ENCODE measurements around the gene PSTPIP2.
"Not testable (repeated sequence)": the region's sequence is repeated elsewhere in the genome, so short reads cannot be mapped to it uniquely, and the experiment has no call there.

The PSTPIP2 gene

DNA sequence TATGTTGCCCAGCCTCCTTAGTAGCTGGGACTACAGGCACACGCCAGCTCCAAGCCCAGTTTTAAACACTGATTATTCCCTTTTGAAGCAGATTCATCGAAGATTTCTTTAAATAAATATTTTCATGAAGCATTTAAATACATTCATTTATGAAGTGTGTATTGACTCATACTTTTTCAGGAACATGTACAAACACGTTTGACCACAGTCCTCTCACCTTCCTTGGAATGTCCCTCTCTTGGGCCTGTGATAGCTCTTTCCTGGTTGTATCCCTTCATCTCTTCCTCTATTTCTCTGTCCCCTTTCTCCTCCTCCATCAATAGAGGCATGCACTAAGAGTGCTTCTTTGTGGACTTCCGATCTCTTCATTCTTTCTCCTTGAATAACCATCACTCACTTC is 2.5 kb downstream of the PSTPIP2 start:
- DNase-seq, result no peak

DNA sequence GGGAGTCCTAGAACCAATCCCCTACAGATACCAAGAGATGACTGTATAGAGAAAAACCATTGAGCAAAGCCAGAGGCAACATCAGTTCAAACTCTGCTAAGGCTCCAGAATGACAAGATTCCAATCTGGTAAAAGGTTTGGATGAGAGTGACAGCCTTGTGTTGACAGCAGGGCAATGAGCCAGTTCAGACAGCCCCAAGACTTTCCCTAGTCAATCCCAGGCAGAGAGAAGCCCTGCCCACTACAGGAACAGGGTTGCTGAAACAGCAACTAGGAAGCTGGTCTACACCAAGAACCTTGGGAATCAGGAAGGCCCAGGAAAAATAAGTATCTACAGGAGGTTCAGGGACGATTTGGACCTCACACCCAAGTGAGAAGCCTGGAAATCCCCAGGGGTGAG is 3.3 kb downstream of the PSTPIP2 start:
- no peak for DNase-seq

DNA sequence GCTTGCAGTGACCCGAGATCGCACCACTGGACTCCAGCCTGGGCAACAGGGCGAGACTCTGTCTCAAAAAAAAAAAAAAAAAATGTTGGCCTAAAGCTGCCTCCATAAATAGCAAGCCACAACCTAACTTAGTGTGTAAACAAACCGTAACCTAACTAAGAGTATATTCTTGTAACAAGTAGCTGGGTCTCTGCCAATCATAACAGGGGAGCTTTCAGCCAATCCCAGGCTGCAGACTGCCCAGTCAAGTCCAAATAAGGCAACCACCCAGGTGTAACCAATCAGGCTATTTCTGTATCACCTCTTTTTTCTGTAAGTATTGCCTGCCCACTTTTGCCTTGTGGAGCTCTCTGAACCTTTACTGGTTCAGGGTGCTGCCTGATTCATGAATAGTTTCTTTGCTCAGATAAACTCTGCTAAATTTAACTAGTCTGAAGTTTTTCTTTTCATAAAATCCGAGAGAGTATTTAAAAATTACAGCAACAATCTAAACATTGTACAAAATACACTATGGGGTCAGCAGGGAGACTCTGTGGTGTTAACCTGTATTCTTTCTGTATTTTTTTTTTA is 4.5 kb downstream of the PSTPIP2 start:
- peak in 1 of 2 experiments; percentile 37 for DNase-seq

DNA sequence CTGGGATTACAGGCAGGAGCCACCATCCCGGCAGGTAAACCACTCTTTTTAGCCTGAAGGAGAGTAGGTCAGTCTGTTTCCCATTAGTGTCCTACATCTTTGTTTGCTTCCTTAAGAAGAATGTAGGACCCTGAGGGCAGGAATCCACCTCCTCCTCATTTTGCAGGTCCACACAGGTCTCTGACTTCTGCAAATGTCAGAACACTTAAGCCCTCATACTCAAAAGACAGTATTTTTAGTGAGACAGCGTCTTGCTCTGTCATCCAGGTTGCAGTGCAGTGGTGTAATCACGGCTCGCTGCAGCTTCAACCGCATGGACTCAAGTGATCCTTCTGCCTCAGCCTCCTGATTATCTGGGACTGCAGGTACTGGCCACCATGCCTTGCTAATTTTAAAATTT is 9.3 kb downstream of the PSTPIP2 start:
- no peak for DNase-seq

DNA sequence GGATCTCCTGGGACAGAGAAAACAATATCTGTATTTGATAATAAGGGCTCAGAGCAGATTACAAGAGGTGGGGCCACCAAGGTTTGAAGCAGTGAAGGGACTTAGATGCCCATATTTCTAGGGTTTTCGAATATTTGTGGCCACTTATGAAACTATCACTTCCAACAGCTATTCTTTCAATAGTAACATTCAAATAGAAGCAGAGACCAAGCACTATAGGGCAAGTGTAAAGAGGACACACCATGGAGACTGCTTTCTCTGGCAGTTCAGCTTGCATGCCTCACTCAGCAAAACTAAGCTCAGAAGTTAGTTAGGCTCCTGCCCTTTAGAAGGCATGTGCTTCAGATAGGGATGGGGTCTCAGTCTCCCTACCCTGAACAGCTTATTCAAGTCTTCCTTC is 10.3 kb downstream of the PSTPIP2 start:
- DNase-seq, result no peak

DNA sequence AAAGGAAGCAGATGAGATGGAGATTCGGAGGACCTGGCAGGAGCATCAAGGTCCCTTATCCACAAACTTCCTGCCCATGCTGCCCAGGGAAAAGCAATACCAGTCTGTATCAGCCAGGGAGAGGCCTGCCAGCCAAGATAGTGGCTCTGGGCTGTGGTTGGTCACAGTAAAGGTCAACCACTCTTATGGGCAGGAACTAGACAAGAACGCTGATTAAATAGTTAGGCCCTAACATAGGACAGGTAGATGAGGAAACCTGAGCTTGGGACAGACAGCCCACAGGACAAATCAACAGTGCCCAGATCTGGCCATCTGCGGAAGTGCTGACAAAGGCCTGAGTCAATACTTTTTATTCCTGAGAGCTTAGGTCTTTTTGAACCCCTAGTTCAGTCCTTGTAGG is 10.7 kb downstream of the PSTPIP2 start:
- DNase-seq, result no peak

DNA sequence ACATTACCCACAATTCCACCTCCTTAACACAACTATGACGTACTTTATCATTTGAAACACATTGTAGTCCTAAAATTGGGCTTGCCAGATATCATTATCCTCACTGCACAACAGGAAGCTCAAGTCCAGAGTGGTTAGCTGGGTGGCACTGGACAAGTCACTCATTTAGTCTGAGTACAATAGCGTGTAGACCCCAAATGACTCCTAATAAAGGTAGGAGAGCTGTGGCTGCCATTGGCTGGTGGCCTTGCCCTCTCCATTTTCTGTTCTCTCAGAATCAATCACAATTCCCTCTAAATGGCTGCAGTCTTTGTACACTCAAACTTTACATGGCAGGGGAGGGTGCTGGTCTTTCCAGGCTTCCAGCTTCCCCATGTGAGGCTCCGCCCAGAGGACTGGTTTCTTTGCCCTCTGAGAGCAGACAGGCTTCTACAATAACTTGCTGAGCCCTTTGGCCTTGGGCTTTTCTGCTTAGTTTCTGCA is 11.7 kb downstream of the PSTPIP2 start:
- DNase-seq, result no peak

DNA sequence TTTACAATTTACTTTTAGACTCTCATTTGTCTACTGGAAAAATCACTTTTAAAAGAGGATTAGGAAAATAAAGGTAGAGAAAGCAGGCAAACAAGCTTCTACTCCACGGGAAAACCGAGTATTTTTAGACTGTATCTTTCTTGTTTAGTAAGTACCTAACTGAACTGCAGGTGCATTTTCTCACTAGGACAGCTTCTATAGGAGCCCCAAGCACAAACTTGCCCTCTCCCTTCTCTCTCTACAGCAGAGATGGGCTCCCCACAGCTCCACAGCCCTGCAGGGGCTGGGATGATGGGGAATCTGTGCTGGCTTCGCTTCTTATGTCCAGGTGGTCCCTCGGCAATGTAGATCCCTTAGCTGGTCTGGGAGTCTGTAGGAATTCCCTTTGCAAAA is 16.2 kb downstream of the PSTPIP2 start:
- no peak for DNase-seq

DNA sequence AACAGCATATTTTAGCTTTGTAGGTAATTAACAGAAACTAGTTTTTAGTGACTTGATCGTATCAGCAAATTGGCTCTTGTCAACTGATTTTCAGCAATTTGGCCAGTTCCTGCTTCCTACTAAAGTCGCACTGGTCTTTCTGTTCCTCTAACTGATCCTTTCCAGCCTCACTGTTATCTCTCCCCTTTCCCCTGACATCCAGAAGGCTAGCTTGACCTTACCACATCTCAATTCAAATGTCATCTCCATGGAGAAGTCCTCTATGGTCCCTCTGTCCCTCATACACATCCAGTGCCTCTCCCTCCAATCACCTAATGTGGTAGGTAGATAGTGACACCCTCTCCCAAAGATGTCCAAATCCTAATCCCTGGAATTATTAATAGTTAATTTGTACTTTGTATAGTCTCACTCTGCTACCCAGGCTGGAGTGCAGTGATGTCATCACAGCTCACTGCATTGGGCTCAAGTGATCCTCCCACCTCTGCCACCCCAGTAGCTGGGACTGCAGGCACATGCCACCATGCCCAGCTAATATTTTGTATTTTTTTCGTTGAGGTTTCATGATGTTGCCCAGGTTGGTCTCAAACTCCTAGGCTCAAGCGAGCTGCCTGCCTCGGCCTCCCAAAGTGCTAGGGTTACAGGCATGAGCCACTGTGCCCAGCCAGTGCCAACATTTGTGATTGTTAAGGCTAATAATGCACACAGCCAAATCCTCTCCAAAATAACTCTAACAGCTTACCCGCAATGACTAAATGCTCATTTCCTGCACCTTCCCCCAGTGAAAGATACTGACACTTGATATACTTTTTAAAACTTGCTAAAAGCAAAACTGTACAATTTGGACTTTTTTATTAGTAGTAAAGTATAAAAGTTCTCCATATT is 16.9 kb downstream of the PSTPIP2 start:
- DNase-seq, result no peak

DNA sequence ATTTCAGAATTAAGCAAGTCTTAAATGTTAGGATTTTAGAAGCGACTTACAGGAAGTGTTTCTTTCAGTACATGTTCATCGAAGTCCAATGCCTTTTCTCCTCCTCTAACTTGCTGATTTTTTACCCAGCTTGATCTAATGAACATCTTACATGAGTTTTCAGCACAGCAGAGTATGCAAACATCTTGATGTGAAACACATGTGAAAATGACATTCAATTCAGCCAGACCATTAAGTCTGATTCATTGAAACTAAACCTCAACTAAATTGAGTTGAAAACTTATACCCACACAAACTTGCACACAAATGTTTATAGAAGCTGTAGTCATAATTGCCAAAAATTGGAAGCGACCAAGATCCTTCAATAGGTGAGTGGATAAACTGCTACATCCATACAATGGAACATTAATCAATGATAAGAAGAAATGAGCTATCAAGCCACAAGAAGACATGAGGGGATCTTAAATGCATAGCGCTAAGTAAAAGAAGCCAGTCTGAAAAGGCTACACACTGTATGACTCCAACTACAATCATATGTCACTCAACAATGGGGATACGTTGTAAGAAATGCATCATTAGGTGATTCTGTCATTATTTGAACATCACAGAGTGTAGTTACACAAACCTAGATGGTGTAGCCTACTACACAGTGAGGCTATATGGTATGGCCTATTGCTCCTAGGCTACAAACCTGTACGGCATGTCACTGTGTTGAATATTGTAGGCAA is 18.5 kb downstream of the PSTPIP2 start:
- DNase-seq, result no peak

DNA sequence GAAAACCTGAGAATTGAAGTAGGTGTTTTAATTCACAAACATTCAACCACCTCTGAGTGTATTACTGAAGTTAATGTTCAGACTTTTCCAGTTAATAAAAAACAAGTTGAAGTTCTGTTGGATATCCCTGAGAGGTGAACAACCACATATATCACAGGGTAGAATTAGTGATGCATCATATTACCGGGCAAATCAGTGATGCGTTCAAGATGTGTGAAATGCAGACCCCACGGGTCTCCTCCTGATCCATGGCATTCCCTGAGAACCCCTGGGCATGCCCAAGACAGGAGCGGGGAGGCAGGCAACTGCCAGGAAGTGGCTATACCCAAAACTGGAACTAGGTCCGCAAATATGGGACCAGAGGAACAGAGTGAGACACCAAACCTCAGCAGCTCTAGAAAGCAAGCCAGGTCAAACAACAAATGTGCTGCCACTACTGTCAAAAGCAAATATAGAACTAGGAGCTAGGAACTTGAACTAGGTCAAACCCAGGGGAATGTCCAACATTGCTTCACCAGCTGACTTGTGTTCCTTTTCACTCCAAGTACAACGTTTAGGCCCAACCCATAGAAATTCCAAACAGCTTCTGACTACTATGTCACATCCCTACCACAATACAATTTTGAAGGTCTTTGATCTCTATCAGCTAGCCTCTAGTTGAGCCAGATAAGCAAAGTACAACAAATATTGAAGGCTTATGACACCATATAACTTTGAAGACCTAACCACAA is 20.2 kb downstream of the PSTPIP2 start:
- DNase-seq, result no peak

DNA sequence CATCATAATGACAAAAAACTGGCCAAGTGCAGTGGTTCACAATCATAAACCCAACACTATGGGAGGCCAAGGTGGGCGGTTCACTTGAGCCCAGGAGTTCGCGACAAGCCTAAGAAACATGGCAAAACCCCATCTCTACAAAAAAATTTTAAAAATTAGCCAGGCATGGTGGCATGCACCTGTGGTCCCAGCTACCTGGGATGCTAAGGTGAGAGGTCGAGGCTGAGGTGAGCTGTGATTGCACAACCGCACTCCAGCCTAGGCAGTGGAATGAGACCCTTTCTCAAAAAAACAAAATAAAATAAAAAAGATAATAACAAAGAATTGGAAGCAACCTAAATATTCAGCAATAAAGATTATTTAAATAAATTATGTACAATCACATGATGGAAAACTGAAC is 21.8 kb downstream of the PSTPIP2 start:
- no peak for DNase-seq

DNA sequence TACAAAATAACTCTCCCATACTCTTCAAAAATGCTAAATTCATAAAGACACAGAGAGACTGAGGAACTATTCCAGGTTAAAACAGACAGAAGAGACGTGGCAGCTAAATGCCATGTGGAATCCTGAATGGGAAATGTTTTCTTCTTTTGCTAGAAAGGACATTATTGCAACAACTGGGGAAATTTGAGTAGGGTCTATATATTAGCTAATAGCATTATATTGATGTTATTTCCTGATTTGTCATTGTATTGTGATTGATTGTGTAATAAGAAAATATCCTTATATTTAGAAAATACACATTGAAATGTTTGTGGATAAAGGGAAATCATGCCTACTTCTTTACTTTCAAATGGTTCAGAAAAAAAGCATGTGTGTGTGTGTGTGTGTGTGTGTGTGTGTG is 23.4 kb downstream of the PSTPIP2 start:
- no peak for DNase-seq

DNA sequence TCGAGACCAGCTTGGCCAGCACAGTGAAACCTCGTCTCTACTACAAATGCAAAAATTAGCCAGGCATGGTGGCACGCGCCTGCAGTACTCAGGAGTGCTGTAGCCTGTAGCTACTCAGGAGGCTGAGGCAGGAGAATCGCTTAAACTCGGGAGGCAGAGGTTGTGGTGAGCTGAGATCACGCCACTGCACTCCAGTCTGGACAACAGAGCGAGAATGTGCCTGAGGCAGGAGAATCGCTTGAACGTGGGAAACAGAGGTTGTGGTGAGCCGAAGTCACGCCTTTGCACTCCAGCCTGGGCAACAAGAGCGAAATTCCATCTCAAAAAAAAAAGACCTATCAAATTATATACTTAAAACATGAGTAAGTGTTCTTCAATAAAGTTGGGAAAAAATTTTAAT is 24.7 kb downstream of the PSTPIP2 start:
- not testable (repeated sequence) for DNase-seq

DNA sequence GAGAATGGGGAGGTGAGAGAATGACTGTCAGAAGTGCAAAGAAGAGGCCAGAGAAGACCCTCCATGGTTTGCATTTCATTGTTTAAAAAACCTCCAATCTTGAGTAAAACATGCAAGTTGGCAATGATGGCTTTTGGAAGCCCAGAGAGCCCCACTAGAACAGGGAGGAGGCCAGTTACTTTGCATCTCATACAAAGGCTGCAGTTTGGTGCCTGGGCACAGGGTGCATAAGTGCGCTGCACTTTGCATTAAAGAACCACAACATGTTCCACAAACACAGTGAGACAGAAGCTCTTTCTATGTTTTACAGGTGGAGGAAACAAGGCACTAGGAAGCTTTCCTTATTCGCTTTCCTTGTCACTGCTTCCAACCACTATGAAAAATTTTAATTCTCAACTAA is 25.4 kb downstream of the PSTPIP2 start:
- DNase-seq, result no peak

DNA sequence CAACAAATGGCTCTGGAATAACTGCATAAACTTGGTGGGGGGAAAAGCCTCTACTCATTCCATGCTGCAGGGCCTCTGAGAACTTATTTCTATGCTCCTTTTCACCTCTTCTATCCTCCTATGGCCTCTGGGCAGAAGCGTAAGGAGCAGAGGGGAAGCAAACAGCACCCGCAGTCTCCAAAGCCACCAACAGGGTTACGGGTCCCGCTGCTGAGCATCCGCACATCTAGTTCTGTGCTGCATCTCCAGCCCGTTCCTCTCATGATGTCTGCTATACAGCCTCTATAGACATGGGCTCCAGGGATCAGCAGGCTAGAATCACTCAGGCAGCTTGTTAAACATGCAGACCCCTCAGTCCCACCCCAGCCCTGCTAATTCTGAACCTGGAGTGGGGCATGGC is 25.9 kb downstream of the PSTPIP2 start:
- no peak for DNase-seq

DNA sequence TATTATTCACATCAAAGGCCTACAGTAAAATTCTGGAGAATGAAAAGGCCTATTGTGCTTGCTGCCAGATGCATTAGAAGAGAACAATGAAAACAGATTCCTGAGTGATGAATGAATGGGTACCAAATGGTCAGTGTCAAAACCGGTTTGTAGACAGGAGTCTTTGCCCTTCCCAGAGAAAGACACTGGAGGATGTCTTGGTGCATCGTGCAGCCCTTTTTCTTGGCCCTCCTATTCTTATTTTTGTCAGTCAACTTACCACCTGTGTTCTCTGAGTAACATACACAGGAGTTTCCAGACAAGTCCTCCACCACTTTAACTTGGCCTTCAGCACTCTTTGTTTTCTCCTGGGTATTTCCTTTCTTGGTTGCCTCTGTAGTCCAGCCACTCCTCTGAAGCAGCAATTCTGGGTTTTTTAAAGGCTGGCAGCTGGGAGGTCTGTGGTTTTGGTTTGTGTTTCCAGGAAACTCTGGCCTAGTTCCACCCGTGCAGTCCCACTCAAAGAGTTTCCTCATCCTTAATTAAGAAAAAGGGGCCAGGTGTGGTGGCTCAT is 29.4 kb downstream of the PSTPIP2 start:
- no peak for DNase-seq

DNA sequence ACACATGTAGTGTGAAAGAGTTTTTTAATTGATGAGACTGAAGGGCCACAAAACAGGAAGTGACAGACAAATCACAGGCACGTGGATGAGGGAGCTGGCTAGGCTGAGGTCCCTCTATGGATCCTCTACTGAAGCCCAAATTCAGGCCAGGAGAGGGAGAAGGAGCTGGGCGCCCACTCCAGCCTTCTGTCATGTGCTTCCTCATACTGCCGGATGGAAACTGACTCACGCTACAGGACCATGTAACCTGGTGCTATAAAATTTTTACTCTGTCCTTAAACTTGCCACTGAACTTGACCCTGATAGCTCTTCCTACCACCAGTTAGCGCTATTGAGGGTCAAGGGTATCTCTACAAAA is 31.3 kb downstream of the PSTPIP2 start:
- no peak for DNase-seq

DNA sequence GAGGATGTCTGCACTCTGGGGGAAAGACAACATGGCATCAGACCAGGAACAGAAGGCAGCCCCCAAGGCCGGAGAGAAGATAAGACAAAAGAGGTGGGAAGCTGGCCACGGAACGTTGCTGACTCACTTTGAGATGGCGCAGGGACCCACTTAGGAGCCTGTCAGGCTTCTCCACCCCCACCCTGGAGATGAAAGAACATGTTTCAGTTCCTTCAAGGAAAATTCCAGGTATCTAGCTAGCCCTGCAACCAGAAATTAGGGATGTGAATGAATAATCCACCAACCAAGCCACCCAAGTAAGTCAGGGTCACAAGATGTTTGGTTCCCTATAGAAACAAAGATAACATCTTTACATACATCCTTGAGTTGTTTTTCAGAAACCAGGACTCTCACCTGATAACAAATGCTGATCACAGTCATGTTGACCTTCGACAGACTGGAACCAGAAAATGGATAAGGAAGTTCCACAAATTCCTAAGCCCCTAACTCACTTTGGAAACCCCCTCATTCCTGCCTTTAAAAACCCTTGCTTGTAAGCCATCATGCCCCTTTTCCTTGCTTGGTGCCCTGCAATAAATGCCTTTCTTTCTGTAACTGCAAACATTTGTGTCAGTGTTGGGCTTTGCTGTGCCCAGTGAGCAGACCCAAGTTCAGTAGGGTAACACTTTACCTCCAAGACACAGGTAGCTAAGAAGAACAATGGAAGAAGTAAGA is 31.9 kb downstream of the PSTPIP2 start:
- no peak for DNase-seq

DNA sequence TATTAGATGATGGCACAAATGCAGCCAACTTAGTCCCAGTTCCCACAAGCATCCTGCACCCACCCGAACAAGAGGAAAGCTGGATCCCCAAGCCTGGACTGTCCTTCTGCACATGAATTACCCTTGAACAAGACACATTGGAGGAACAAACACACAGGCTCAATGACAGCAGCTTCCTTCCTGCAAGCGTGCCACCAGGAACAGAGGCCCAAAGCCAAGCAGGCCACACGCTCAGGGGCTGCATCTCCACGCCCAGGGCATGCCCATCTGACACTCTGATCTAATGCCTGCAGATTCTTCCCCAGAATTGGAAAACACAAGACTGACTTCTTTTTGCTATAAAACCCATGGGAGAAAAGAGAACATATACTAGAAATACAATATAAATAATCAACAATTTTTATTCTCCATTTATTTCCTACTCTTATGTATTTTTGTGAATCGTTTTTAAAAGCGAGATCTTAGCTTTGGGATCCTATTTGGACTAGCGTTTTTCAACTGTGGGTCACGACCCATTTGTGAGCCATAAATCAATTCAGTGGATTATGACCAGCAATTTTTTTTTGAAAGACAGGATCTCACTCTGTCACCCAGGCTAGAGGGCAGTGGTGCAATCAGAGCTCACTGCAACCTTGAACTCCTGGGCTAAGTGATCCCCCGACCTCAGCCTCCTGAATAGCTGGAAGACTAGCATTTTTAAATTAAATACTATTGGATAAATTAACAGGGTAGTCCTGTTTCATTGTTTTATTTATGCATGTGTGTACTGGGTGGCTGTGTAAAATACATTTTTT is 34.4 kb downstream of the PSTPIP2 start:
- no peak for DNase-seq

Measured in NCI-H2081 (cell line).